Activated T-helper 2 cell treated with anti-CD3 and anti-CD28 coated beads, Interferon-gamma antibody, Interleukin-2, Interleukin-4, amounts not matched to agents 10 μg/mL and 5 μg/mL and 100 μg/mL, durations not matched to agents 14 hours and 24 hours and 36 hours (primary cell): ENCODE results near the gene ASB3. TPM values are rescaled to one million over a fixed set of nuclear protein-coding genes. Genes with fewer than 3 reads are reported as not detected.
A peak's percentile ranks its signal among the peaks of the same experiment; 100 is the strongest.

ENCODE experiments used
- DNase-seq: peaks from one replicate; pipeline ENCODE4 v3.0.0; 2021; ENCODE audit warnings: low spot score
- H3K27ac Mint-ChIP-seq: one replicate; pipeline ENCODE4 v1.8.0; 2021; ENCODE audit warnings: mixed read lengths
- H3K27me3 Mint-ChIP-seq: one replicate; pipeline ENCODE4 v1.8.0; 2021; ENCODE audit warnings: low read depth, mixed read lengths
- H3K36me3 Mint-ChIP-seq: one replicate; pipeline ENCODE4 v1.8.0; 2021; ENCODE audit warnings: low read depth, mixed read lengths
- H3K4me1 Mint-ChIP-seq: one replicate; pipeline ENCODE4 v1.8.0; 2021; ENCODE audit warnings: low read depth, mixed read lengths
- H3K4me3 Mint-ChIP-seq: one replicate; pipeline ENCODE4 v1.8.0; 2021; ENCODE audit warnings: low read depth, mild to moderate bottlenecking, moderate library complexity, mixed read lengths
- H3K9me3 Mint-ChIP-seq: one replicate; pipeline ENCODE4 v1.8.0; 2021; ENCODE audit warnings: mixed read lengths
- intact Hi-C: fragments of 100-400 bp; cut with micrococcal nuclease; formaldehyde crosslinking; loops from one replicate; pipeline ENCODE4 v1.15.1; 2023
- total RNA-seq: library from RNA; stranded (reverse); gene quantifications from 2 replicates; pipeline ENCODE4 v1.2.3, GENCODE V29; 2022

Gene ASB3
- total RNA-seq, 1 donor from 2014 or later = 26.4 TPM

GRCh38 chr2:53818854-53819435 is 32.2 kb upstream of the ASB3 start:
- no peaks in the 10 kb centered on the region for H3K4me1 Mint-ChIP-seq
- DNase-seq = no peak
- H3K27ac Mint-ChIP-seq = no peak overlapping the region
- intact Hi-C loops = no loop called here
- no peak overlapping the region for H3K4me3 Mint-ChIP-seq
- H3K27me3 Mint-ChIP-seq = no peaks in the 10 kb centered on the region
- H3K9me3 Mint-ChIP-seq = no peaks in the 10 kb centered on the region
- peaks cover 37% of the 10 kb centered on the region for H3K36me3 Mint-ChIP-seq

GRCh38 chr2:53813151-53813550 is 26.4 kb upstream of the ASB3 start:
- peaks cover 64% of the 10 kb centered on the region for H3K36me3 Mint-ChIP-seq
- intact Hi-C loops = no loop called here
- no peak overlapping the region for H3K4me3 Mint-ChIP-seq
- no peaks in the 10 kb centered on the region for H3K27me3 Mint-ChIP-seq
- no peak overlapping the region for H3K27ac Mint-ChIP-seq
- H3K9me3 Mint-ChIP-seq = no peaks in the 10 kb centered on the region
- H3K4me1 Mint-ChIP-seq = no peaks in the 10 kb centered on the region
- no peak for DNase-seq

- intact Hi-C loops = no loop called here
- H3K9me3 Mint-ChIP-seq = no peaks in the 10 kb centered on the region
- H3K27ac Mint-ChIP-seq = no peak overlapping the region
- no peaks in the 10 kb centered on the region for H3K27me3 Mint-ChIP-seq
- peaks cover 58% of the 10 kb centered on the region for H3K36me3 Mint-ChIP-seq
- no peak overlapping the region for H3K4me3 Mint-ChIP-seq
- DNase-seq = no peak
- no peaks in the 10 kb centered on the region for H3K4me1 Mint-ChIP-seq
These were observed 24.8 kb upstream of the ASB3 start for GRCh38 chr2:53811601-53812000.

DNA sequence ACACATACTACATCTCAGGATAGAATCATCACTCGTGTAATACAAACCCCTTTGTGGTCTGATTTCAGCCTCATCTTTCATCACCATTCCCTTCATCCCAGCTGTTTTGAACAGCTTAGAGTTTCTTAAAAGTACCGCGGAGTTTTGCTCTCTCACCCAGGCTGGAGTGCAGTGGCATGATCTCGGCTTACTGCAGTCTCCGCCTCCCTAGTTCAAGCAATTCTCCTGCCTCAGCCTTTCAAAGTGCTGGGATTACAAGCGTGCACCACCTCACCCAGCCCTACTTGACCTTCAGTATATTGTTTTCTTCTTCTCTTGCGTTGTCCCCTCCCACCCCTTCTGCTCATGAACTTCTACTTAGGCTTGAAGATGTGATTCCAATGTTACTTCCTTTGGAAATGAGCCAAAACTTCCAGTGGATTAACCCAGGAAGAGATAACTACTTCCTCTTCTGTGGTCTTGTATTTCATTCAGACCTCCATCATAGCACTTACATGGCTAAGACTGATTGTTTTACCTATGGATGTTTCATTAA is 15.9 kb upstream of the ASB3 start:
- H3K9me3 Mint-ChIP-seq = no peaks in the 10 kb centered on the region
- intact Hi-C loops = no loop called here
- H3K4me1 Mint-ChIP-seq = peaks cover 15% of the 10 kb centered on the region
- H3K4me3 Mint-ChIP-seq = no peak overlapping the region
- no peak for DNase-seq
- H3K36me3 Mint-ChIP-seq = peaks cover 65% of the 10 kb centered on the region
- H3K27me3 Mint-ChIP-seq = no peaks in the 10 kb centered on the region
- H3K27ac Mint-ChIP-seq = no peak overlapping the region

DNA sequence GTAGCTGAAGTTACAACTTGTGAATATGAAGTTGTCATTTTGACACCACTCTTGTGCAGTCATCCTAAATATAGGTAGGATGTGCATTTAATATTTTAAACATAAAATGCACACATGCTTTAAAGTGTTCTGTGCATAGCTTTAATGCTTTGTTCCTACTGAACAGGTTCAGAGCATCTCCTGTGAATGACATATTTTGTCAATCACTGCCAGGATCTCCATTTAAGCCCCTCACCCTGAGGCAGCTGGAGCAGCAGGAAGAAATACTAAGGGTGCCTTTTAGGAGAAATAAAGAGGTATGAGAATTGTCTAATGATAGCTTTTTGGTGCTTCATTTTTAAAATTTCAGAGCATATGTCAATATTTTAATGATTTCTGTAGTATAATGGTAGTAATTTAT is 14.8 kb upstream of the ASB3 start:
- H3K9me3 Mint-ChIP-seq = no peaks in the 10 kb centered on the region
- H3K27me3 Mint-ChIP-seq = no peaks in the 10 kb centered on the region
- no peak for DNase-seq
- no peak overlapping the region for H3K4me3 Mint-ChIP-seq
- intact Hi-C loops = no loop called here
- no peak overlapping the region for H3K27ac Mint-ChIP-seq
- peaks cover 15% of the 10 kb centered on the region for H3K4me1 Mint-ChIP-seq
- H3K36me3 Mint-ChIP-seq = peaks cover 62% of the 10 kb centered on the region

DNA sequence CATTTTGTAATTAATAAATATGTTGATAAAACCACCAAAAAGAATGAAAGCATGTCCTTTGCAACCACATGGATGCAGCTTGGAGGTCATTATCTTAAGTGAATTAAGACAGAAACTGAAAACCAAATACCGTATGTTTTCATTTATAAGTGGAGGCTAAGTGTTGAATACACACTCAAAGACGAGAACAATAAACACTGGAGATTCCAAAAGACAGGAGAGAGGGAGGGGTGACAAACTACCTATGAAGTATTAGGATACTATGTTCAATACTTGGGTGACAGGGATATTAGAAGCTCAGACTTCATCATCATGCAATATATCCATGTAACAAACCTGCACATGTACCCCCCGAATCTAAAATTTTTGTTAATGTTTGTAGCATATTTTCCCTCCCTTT is 7.1 kb upstream of the ASB3 start:
- H3K27ac Mint-ChIP-seq = no peak overlapping the region

GRCh38 chr2:53793261-53793660 is 6.5 kb upstream of the ASB3 start:
- intact Hi-C loops = no loop called here
- H3K27me3 Mint-ChIP-seq = no peaks in the 10 kb centered on the region
- no peak overlapping the region for H3K4me3 Mint-ChIP-seq
- no peak for DNase-seq
- H3K9me3 Mint-ChIP-seq = no peaks in the 10 kb centered on the region
- H3K4me1 Mint-ChIP-seq = peaks cover 13% of the 10 kb centered on the region
- no peak overlapping the region for H3K27ac Mint-ChIP-seq
- H3K36me3 Mint-ChIP-seq = peaks cover 36% of the 10 kb centered on the region

More for the DNA sequence above, 7.1 kb upstream of the ASB3 start:
- no peaks in the 10 kb centered on the region for H3K9me3 Mint-ChIP-seq
- intact Hi-C loops = no loop called here
- H3K4me1 Mint-ChIP-seq = peaks cover 12% of the 10 kb centered on the region
- no peaks in the 10 kb centered on the region for H3K27me3 Mint-ChIP-seq
- no peak overlapping the region for H3K4me3 Mint-ChIP-seq
- H3K36me3 Mint-ChIP-seq = peaks cover 33% of the 10 kb centered on the region
- DNase-seq = no peak

GRCh38 chr2:53787614-53788289 is 999 bp upstream of the ASB3 start:
- H3K36me3 Mint-ChIP-seq = peaks cover 22% of the 10 kb centered on the region
- intact Hi-C loops = loop anchor here (1.0 to 10.0 kb wide), 5 partner anchors 20 to 1827 kb away; partner anchors contain the start of genes CHAC2, PPP4R3B and PSME4
- H3K9me3 Mint-ChIP-seq = no peaks in the 10 kb centered on the region
- peak overlapping the region; percentile 99 for H3K4me3 Mint-ChIP-seq
- H3K27me3 Mint-ChIP-seq = no peaks in the 10 kb centered on the region
- H3K27ac Mint-ChIP-seq = peak overlapping the region; percentile 97
- DNase-seq = no peak
- H3K4me1 Mint-ChIP-seq = peaks cover 38% of the 10 kb centered on the region

- Mint-ChIP-seq H3K36me3 (peaks cover 34% of the 10 kb centered on the region), H3K27me3 (no peaks in the 10 kb centered on the region), H3K4me3 (peak overlapping the region; percentile 99), H3K27ac (peak overlapping the region; percentile 97), H3K9me3 (no peaks in the 10 kb centered on the region), H3K4me1 (peaks cover 38% of the 10 kb centered on the region)
- intact Hi-C loops = loop anchor here (2.0 to 10.0 kb wide), 3 partner anchors 100 to 1828 kb away; partner anchors contain the start of genes PPP4R3B and PSME4
- DNase-seq = peak; percentile 18
These were observed 425 bp downstream of the ASB3 start for GRCh38 chr2:53786352-53786704.

GRCh38 chr2:53785366-53785765 is 1.4 kb downstream of the ASB3 start:
- intact Hi-C loops = loop anchor here (10.0 kb wide), 1 partner anchor 1829 kb away; the partner anchor contains the start of gene PPP4R3B
- no peak for DNase-seq
- Mint-ChIP-seq H3K27me3 (no peaks in the 10 kb centered on the region), H3K4me3 (peak overlapping the region; percentile 99), H3K36me3 (peaks cover 32% of the 10 kb centered on the region), H3K9me3 (no peaks in the 10 kb centered on the region), H3K4me1 (peaks cover 34% of the 10 kb centered on the region), H3K27ac (peak overlapping the region; percentile 5)

DNA sequence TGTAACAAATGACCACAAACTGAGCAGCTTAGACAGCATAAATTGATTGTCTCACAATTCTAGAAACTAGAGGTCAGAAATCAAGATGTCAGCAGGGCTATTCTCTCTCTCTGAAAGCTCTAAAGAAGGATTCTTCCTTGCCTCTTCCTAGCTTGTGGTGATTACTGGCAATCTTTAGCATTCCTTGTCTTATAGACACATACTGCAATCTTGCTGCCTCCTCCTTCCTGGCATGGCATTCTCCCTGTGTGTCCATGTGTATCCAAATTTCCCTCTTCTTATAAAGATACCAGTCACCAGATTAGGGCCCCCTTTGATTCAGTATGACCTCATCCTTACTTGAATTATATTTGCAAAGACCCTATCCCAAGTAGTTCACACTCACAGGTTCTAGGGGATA is 2.3 kb downstream of the ASB3 start:
- Mint-ChIP-seq H3K27ac (peak overlapping the region; percentile 27), H3K36me3 (peaks cover 40% of the 10 kb centered on the region), H3K4me1 (peaks cover 35% of the 10 kb centered on the region), H3K9me3 (no peaks in the 10 kb centered on the region), H3K27me3 (no peaks in the 10 kb centered on the region), H3K4me3 (peak overlapping the region; percentile 99)
- DNase-seq = no peak
- intact Hi-C loops = loop anchor here (10.0 kb wide), 1 partner anchor 1830 kb away; the partner anchor contains the start of gene PPP4R3B

- intact Hi-C loops = loop anchor here (10.0 kb wide), 1 partner anchor 1832 kb away; the partner anchor contains the start of gene PPP4R3B
- Mint-ChIP-seq H3K36me3 (peaks cover 42% of the 10 kb centered on the region), H3K27ac (no peak overlapping the region), H3K27me3 (no peaks in the 10 kb centered on the region), H3K9me3 (no peaks in the 10 kb centered on the region), H3K4me3 (no peak overlapping the region), H3K4me1 (peaks cover 30% of the 10 kb centered on the region)
- DNase-seq = no peak
These were observed 4.1 kb downstream of the ASB3 start for GRCh38 chr2:53782676-53783075.

DNA sequence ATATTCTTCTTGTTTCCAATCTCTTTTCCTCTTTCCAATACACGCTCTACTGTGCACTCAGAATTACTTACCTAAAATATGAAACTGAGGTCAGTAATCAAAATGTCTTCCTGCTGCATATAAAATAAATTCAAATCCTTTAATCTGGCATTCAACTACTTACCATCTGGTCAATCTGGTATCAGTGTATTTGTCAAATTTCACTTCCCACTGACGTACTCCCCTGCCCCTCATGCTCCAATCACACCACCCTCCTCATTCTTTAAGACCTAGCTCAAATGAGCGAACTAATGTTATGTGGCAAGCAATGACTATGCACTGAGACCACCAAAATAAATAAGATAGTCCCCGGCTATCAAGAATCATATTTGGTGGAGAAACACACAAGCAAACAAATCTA is 6.7 kb downstream of the ASB3 start:
- H3K4me1 Mint-ChIP-seq = peaks cover 26% of the 10 kb centered on the region
- peak overlapping the region; percentile 27 for H3K27ac Mint-ChIP-seq
- intact Hi-C loops = loop anchor here (10.0 kb wide), 1 partner anchor 1835 kb away; the partner anchor contains the start of gene PPP4R3B
- H3K4me3 Mint-ChIP-seq = no peak overlapping the region
- H3K27me3 Mint-ChIP-seq = no peaks in the 10 kb centered on the region
- H3K9me3 Mint-ChIP-seq = no peaks in the 10 kb centered on the region
- no peak for DNase-seq
- H3K36me3 Mint-ChIP-seq = peaks cover 49% of the 10 kb centered on the region
